ENCODE data around the gene GJB2. TPM values are rescaled to one million over a fixed set of nuclear protein-coding genes. Genes with fewer than 3 reads are reported as not detected.

GJB2 gene
- total RNA-seq (ENCODE audit: unreplicated experiment), result not detected
- long read RNA-seq, result 0 reads

DNA sequence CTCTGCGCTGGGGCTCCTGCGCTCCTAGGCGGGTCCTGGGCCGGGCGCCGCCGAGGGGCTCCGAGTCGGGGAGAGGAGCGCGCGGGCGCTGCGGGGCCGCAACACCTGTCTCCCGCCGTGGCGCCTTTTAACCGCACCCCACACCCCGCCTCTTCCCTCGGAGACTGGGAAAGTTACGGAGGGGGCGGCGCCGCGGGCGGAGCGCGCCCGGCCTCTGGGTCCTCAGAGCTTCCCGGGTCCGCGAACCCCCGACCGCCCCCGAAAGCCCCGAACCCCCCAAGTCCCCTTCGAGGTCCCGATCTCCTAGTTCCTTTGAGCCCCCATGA lies at the start of gene GJB2:
Gene GJB2, minus strand, starts transcription at position 103 of the 326 bp plus-strand sequence. CDS start 3,357 bp downstream, outside the sequence.
- TF ChIP-seq, protein P1, sequence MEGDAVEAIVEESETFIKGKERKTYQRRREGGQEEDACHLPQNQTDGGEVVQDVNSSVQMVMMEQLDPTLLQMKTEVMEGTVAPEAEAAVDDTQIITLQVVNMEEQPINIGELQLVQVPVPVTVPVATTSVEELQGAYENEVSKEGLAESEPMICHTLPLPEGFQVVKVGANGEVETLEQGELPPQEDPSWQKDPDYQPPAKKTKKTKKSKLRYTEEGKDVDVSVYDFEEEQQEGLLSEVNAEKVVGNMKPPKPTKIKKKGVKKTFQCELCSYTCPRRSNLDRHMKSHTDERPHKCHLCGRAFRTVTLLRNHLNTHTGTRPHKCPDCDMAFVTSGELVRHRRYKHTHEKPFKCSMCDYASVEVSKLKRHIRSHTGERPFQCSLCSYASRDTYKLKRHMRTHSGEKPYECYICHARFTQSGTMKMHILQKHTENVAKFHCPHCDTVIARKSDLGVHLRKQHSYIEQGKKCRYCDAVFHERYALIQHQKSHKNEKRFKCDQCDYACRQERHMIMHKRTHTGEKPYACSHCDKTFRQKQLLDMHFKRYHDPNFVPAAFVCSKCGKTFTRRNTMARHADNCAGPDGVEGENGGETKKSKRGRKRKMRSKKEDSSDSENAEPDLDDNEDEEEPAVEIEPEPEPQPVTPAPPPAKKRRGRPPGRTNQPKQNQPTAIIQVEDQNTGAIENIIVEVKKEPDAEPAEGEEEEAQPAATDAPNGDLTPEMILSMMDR (IDR thresholded peaks at IDR 0.05; ENCODE audit: partially characterized antibody, unreplicated experiment), result no peak
- Mint-ChIP-seq H3K4me3 (ENCODE audit: unreplicated experiment) (peak within 1 kb of the TSS; percentile 75), H3K9me3 (ENCODE audit: unreplicated experiment) (no peaks in the 10 kb centered on the region), H3K4me1 (ENCODE audit: low read depth, unreplicated experiment) (peaks cover 2% of the 10 kb centered on the region), H3K27me3 (ENCODE audit: unreplicated experiment) (peaks cover 18% of the 10 kb centered on the region), H3K27ac (ENCODE audit: unreplicated experiment) (no peak within 1 kb of the TSS), H3K36me3 (ENCODE audit: unreplicated experiment) (peaks cover 6% of the 10 kb centered on the region)
- no peak for DNase-seq

DNA sequence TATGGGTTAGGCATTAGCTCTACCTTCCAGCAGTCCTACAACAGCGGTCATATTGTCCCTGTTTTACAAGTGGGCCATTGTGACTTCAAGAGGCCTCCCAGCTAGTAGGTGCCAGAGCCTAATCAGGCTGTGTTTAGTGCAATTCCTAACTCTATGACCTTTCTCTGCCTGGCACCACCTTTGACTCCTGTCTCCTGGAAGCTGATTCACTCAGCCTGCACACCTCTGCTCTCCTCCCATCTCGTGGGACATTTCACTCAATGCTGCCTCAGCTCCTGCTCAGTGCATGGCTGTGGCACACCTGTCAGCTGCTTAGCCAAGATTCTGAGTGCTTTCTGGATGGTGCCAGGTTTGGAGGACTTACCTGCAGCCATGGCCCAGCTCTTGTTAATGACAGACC lies 48.9 kb upstream of the GJB2 start:
- peaks cover 12% of the 10 kb centered on the region for H3K36me3 Mint-ChIP-seq (ENCODE audit: unreplicated experiment)
- H3K27me3 Mint-ChIP-seq (ENCODE audit: unreplicated experiment), result peaks cover 6% of the 10 kb centered on the region
- H3K4me3 Mint-ChIP-seq (ENCODE audit: unreplicated experiment), result no peak overlapping the region
- TF ChIP-seq, protein P1 (IDR thresholded peaks at IDR 0.05; ENCODE audit: partially characterized antibody, unreplicated experiment), result no peak
- no peaks in the 10 kb centered on the region for H3K4me1 Mint-ChIP-seq (ENCODE audit: low read depth, unreplicated experiment)
- no peak overlapping the region for H3K27ac Mint-ChIP-seq (ENCODE audit: unreplicated experiment)
- DNase-seq, result no peak
- H3K9me3 Mint-ChIP-seq (ENCODE audit: unreplicated experiment), result peaks cover 6% of the 10 kb centered on the region

DNA sequence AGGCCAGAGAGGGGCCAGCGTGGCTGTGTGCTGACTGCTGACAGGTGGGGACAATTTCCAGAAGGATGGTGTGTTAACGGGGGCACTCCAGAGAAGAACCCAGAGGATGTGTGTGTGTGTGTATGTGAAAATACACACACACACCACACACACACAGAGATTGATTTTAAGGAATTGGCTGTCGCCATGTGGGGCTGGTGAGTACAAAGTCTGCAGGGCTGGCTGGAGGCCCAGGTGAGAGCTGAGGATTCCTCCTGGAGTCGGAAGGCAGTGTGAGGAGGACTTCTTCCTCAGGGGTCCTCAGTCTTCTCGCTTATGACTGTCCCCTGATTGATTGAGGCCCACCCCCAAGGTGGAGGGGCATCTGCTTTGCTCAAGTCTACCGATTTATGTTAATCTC lies 47.0 kb upstream of the GJB2 start:
- no peak for DNase-seq
- Mint-ChIP-seq H3K9me3 (ENCODE audit: unreplicated experiment) (peaks cover 4% of the 10 kb centered on the region), H3K36me3 (ENCODE audit: unreplicated experiment) (peaks cover 12% of the 10 kb centered on the region), H3K4me3 (ENCODE audit: unreplicated experiment) (no peak overlapping the region), H3K27ac (ENCODE audit: unreplicated experiment) (no peak overlapping the region), H3K27me3 (ENCODE audit: unreplicated experiment) (peaks cover 6% of the 10 kb centered on the region), H3K4me1 (ENCODE audit: low read depth, unreplicated experiment) (no peaks in the 10 kb centered on the region)
- TF ChIP-seq, protein P1 (IDR thresholded peaks at IDR 0.05; ENCODE audit: partially characterized antibody, unreplicated experiment), result no peak

DNA sequence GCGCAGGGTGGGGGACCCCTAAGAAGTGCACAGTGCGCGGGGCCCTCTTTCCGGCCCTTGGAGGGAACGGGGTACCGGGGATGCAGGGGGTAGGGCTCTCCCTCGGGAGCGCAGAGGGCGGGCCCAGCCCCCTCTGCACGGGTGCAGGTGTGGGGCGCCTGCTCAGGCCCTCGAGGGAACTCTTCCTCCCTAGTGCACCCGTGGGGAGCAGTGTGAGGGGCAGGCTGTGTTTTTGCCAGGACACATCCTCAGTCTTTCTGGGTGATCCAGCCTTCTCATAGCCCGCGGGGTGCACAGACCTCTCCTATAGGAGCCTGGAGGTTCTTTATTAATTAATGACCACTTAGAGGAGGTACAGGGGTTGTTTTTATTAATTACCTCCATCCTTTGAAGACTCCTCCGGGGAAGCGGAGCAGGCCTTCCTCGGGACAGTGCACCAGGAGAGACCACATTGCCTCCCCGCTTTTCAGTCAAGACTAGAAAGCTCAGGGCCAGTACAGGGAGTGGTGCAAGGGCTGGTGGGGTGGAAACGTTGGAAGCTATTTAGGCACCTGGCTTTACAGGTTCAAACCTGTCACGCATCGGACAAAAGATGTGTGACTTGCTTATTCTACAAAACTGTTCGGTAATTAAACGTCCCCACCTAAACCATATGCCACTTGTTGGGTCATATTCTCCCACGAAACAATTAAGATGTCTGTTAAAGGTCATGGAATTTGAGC lies 40.0 kb upstream of the GJB2 start:
- Mint-ChIP-seq H3K4me1 (ENCODE audit: low read depth, unreplicated experiment) (peaks cover 2% of the 10 kb centered on the region), H3K27ac (ENCODE audit: unreplicated experiment) (no peak overlapping the region), H3K4me3 (ENCODE audit: unreplicated experiment) (no peak overlapping the region), H3K36me3 (ENCODE audit: unreplicated experiment) (peaks cover 6% of the 10 kb centered on the region), H3K9me3 (ENCODE audit: unreplicated experiment) (peaks cover 3% of the 10 kb centered on the region), H3K27me3 (ENCODE audit: unreplicated experiment) (peaks cover 15% of the 10 kb centered on the region)
- no peak for DNase-seq
- TF ChIP-seq, protein P1 (IDR thresholded peaks at IDR 0.05; ENCODE audit: partially characterized antibody, unreplicated experiment), result no peak

DNA sequence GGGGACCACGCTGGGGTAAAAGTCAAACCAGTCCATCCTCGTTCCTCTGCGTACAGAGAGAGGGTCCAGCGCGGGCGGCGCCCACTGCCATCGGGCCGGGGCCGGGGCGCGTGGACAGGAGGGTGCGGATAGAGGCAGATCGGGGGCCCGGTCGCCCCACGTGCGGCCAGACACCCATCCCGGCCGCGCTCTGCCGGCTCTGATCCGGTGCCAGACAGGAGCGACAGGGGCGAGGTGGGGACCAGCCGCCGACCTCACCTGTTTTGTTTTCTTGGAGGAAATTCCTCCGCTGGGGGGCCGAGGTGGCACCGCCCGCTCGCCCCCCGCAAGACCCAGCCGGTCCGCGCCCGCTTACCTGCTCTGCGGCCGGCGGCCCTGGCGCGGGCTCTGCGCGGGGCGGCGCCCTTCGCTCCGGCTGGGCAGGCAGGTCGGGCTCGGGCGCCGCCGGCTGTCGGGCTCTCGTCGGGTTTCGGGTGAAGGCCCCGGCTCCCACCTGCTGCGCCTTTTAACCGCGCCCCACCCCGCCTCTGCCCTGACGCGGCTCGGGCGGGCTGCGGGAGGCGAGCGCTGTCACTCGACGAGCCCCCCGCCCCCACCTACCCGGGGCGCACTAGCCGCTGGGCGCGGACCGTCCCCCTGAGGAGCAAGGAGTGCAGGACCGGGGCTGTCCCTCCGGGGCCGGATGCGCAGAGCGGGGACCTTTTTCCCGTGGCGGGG lies 39.3 kb upstream of the GJB2 start, which contains the start of gene GJB6:
Gene GJB6, minus strand, starts transcription at position 481 of the 717 bp plus-strand sequence. CDS start 8,839 bp downstream, outside the sequence.
- peak; percentile 53 for DNase-seq
- H3K9me3 Mint-ChIP-seq (ENCODE audit: unreplicated experiment), result peaks cover 3% of the 10 kb centered on the region
- no peak within 1 kb of the TSS for H3K27ac Mint-ChIP-seq (ENCODE audit: unreplicated experiment)
- peaks cover 2% of the 10 kb centered on the region for H3K4me1 Mint-ChIP-seq (ENCODE audit: low read depth, unreplicated experiment)
- peak within 1 kb of the TSS; percentile 50 for H3K4me3 Mint-ChIP-seq (ENCODE audit: unreplicated experiment)
- peaks cover 15% of the 10 kb centered on the region for H3K27me3 Mint-ChIP-seq (ENCODE audit: unreplicated experiment)
- peaks cover 2% of the 10 kb centered on the region for H3K36me3 Mint-ChIP-seq (ENCODE audit: unreplicated experiment)
- TF ChIP-seq, protein P1 (IDR thresholded peaks at IDR 0.05; ENCODE audit: partially characterized antibody, unreplicated experiment), result no peak

Measured in glutamatergic neuron (in vitro differentiated cells).